Hepatocyte (in vitro differentiated cells): ENCODE results near the gene SETD4. TPM values are rescaled to one million over a fixed set of nuclear protein-coding genes. Genes with fewer than 3 reads are reported as not detected.

Experiments
- DNase-seq: peaks from one replicate; pipeline ENCODE4 v3.0.0-alpha.2; 2016; ENCODE audit warnings: low spot score
- H2AFZ ChIP-seq: fragments of 200-600 bp; sonication (generic); 2 replicates; pipeline ENCODE4 v1.6.0; 2016; ENCODE audit warnings: antibody characterized with exemption, mild to moderate bottlenecking
- H3K27ac ChIP-seq: fragments of 200-600 bp; sonication (generic); 2 replicates; pipeline ENCODE4 v1.5.1; 2016; ENCODE audit warnings: mild to moderate bottlenecking
- H3K27me3 ChIP-seq: fragments of 200-600 bp; sonication (generic); 2 replicates; pipeline ENCODE4 v1.6.1; 2016
- H3K36me3 ChIP-seq: fragments of 200-600 bp; sonication (generic); replicated peaks from 2 replicates; pipeline ENCODE4 v1.5.1; 2016; ENCODE audit warnings: low read depth; ENCODE audit not compliant: insufficient read depth
- H3K4me1 ChIP-seq: fragments of 200-600 bp; sonication (generic); 2 replicates; pipeline ENCODE4 v1.5.1; 2016; ENCODE audit warnings: mild to moderate bottlenecking, moderate library complexity; ENCODE audit not compliant: insufficient read depth
- H3K4me2 ChIP-seq: fragments of 200-600 bp; sonication (generic); 2 replicates; pipeline ENCODE4 v1.6.0; 2016
- H3K4me3 ChIP-seq: fragments of 200-600 bp; sonication (generic); 2 replicates; pipeline ENCODE4 v1.5.1; 2016; ENCODE audit warnings: mild to moderate bottlenecking
- H3K79me2 ChIP-seq: fragments of 200-600 bp; sonication (generic); 2 replicates; pipeline ENCODE4 v1.6.0; 2017; ENCODE audit warnings: mild to moderate bottlenecking
- H3K9me2 ChIP-seq: fragments of 200-600 bp; sonication (generic); replicated peaks from 2 replicates; pipeline ENCODE4 v1.6.0; 2017; ENCODE audit warnings: mild to moderate bottlenecking; ENCODE audit not compliant: insufficient read depth
- H3K9me3 ChIP-seq: fragments of 200-600 bp; sonication (generic); 2 replicates; pipeline ENCODE4 v1.5.1; 2016; ENCODE audit warnings: low read depth, mild to moderate bottlenecking
- H4K20me1 ChIP-seq: fragments of 200-600 bp; sonication (generic); 2 replicates; pipeline ENCODE4 v1.6.0; 2016; ENCODE audit warnings: mild to moderate bottlenecking; ENCODE audit not compliant: insufficient read depth, poor library complexity, severe bottlenecking
- CTCF ChIP-seq: fragments of 200-600 bp; sonication (generic); IDR thresholded peaks from 2 replicates; pipeline ENCODE4 v1.5.1; 2016; ENCODE audit warnings: antibody characterized with exemption, mild to moderate bottlenecking; ENCODE audit not compliant: poor library complexity
- EZH2 ChIP-seq: fragments of 200-600 bp; sonication (generic); IDR thresholded peaks from 2 replicates; pipeline ENCODE4 v1.6.1; 2016; ENCODE audit warnings: antibody characterized with exemption, mild to moderate bottlenecking, borderline replicate concordance
- EZH2phosphoT487 ChIP-seq: fragments of 200-600 bp; sonication (generic); IDR thresholded peaks from one replicate; pipeline ENCODE4 v1.6.1; 2018; ENCODE audit warnings: antibody characterized with exemption, mild to moderate bottlenecking, low read depth, moderate library complexity; ENCODE audit not compliant: unreplicated experiment, severe bottlenecking
- WGBS: methylation state at CpG from one replicate; pipeline ENCODE4 v1.1.6; 2016; ENCODE audit warnings: low lambda C conversion rate; ENCODE audit errors: missing lambda C conversion rate; 5-methylcytosine and 5-hydroxymethylcytosine counted together
- polyA plus RNA-seq: library from polyadenylated mRNA; unstranded; fragments of >200 nt; fragmentation: Nextera tagmentation; extraction: Ambion mirVana; gene quantifications from 2 replicates; pipeline ENCODE4 v1.2.1, GENCODE V29; 2016
- total RNA-seq: library from RNA; depleted of rRNA; stranded (reverse); fragments of >200 nt; gene quantifications from 2 replicates; pipeline ENCODE4 v1.2.3, GENCODE V29; 2014

Gene SETD4
- total and polyA plus RNA-seq, 2 experiments from 2014 or later, result 13.7 to 16.6 TPM

DNA sequence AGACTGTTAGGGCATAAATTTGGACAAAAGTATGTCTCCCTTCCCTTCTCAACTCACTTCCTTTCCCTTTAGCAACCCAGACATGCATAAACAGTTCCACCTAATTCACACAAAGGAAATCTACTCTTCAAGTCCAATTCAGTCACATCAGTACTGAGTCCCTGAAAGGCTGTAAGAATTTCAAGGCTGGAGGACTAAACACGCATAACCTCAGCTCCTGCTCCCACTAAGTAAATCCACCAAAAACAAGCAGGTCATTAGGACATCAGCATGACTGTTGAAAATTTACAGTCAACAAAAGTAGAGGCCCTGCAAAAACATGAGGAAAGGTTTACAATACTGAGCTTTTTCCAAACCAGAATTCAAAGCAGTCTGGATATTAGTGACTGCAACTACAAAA lies 18.4 kb downstream of the SETD4 start:
- 68% methylated on average over 1 of the region's 1 CpG for WGBS
- no peak overlapping the region for H3K4me2 ChIP-seq
- no peak for DNase-seq
- no peaks in the 10 kb centered on the region for H3K9me3 ChIP-seq
- TF ChIP-seq EZH2, result no peak
- no peak for TF ChIP-seq EZH2phosphoT487
- no peak for TF ChIP-seq CTCF
- H3K27ac ChIP-seq, result no peak overlapping the region
- H3K36me3 ChIP-seq, result peaks cover 12% of the 10 kb centered on the region
- no peaks in the 10 kb centered on the region for H3K27me3 ChIP-seq
- no peaks in the 10 kb centered on the region for H3K9me2 ChIP-seq
- H3K79me2 ChIP-seq, result peaks cover 2% of the 10 kb centered on the region
- no peaks in the 10 kb centered on the region for H4K20me1 ChIP-seq
- no peak overlapping the region for H3K4me3 ChIP-seq
- no peaks in the 10 kb centered on the region for H3K4me1 ChIP-seq
- no peak overlapping the region for H2AFZ ChIP-seq

DNA sequence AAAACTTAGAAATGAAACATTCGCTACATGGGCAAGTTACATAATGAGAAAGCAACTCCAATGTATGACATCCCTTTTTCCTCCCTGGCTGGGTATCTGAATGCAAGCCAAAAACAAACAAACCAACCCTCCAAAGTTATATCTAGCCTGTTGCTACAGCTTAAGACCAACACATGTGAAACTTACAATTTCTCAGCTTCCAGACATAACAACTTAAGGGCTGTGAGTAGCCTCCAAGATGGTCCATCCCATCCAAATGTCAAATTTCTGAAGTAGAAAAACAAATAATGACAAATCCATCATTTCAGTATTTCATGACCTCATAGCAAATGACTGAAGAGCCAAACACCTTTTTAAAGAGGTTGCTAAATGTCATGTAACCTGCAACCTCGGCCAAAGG lies 19.9 kb downstream of the SETD4 start:
- Histone ChIP-seq H3K27ac (no peak overlapping the region), H3K79me2 (peaks cover 2% of the 10 kb centered on the region), H3K4me3 (no peak overlapping the region), H3K36me3 (peaks cover 12% of the 10 kb centered on the region), H3K4me2 (no peak overlapping the region), H3K27me3 (no peaks in the 10 kb centered on the region), H3K4me1 (peaks cover 5% of the 10 kb centered on the region), H3K9me2 (no peaks in the 10 kb centered on the region), H4K20me1 (no peaks in the 10 kb centered on the region), H2AFZ (no peak overlapping the region), H3K9me3 (no peaks in the 10 kb centered on the region)
- DNase-seq, result no peak
- 86% methylated on average over 2 of the region's 2 CpGs for WGBS
- TF ChIP-seq EZH2phosphoT487, result no peak
- no peak for TF ChIP-seq CTCF
- no peak for TF ChIP-seq EZH2

DNA sequence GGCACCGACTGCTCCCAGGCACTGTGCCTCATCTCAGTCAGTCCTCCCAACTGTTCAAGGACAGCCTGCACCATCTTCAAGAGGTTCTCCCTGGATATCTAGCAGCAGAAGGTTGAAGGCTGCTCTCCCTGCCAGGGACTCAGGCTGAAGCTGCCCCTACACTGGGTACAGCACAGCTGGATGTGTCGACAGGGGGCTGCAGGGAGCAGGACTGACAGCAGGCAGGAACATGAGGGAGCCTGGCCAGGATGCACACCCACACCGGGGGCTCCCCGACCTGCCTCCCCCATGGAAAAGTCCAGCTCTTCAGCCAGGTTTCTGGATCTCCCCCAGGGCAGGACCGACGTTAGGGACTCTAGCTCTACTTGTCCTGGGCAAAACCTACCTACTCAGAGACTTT lies 20.5 kb downstream of the SETD4 start:
- H3K4me2 ChIP-seq, result no peak overlapping the region
- 89% methylated on average over 6 of the region's 6 CpGs for WGBS

More for the DNA sequence above, 20.5 kb downstream of the SETD4 start:
- no peaks in the 10 kb centered on the region for H3K9me3 ChIP-seq
- no peak overlapping the region for H3K4me3 ChIP-seq
- DNase-seq, result no peak
- TF ChIP-seq EZH2phosphoT487 (no peak), CTCF (no peak), EZH2 (no peak)
- peaks cover 8% of the 10 kb centered on the region for H3K4me1 ChIP-seq
- no peaks in the 10 kb centered on the region for H4K20me1 ChIP-seq
- H2AFZ ChIP-seq, result no peak overlapping the region
- no peaks in the 10 kb centered on the region for H3K27me3 ChIP-seq
- no peaks in the 10 kb centered on the region for H3K9me2 ChIP-seq
- peaks cover 12% of the 10 kb centered on the region for H3K36me3 ChIP-seq
- H3K27ac ChIP-seq, result no peak overlapping the region
- H3K79me2 ChIP-seq, result peaks cover 2% of the 10 kb centered on the region
